Stromal cell of bone marrow (primary cell): ENCODE measurements around the gene IL1RAP.
A peak's percentile ranks its signal among the peaks of the same experiment; 100 is the strongest.
"Not testable (repeated sequence)": the region's sequence is repeated elsewhere in the genome, so short reads cannot be mapped to it uniquely, and the experiment has no call there.

Experiments used
- DNase-seq: peaks from one replicate; pipeline ENCODE4 v3.0.0-alpha.2; 2012; ENCODE audit warnings: low read depth

Gene IL1RAP

GRCh38 chr3:190666821-190667220 lies 152.9 kb downstream of the IL1RAP start:
- no peak for DNase-seq

GRCh38 chr3:190671658-190672057 lies 157.8 kb downstream of the IL1RAP start:
- DNase-seq = no peak

- no peak for DNase-seq
Observed at GRCh38 chr3:190673148-190673547, 159.3 kb downstream of the IL1RAP start.

- no peak for DNase-seq
Observed at GRCh38 chr3:190676481-190676880, 162.6 kb downstream of the IL1RAP start.

- no peak for DNase-seq
Observed at GRCh38 chr3:190677001-190677400, 163.1 kb downstream of the IL1RAP start.

- DNase-seq = not testable (repeated sequence)
Observed at GRCh38 chr3:190677868-190678267, 164.0 kb downstream of the IL1RAP start.

- DNase-seq = no peak
Observed at GRCh38 chr3:190680691-190681090, 166.8 kb downstream of the IL1RAP start.

- DNase-seq = no peak
Observed at GRCh38 chr3:190684776-190685175, 170.9 kb downstream of the IL1RAP start.

GRCh38 chr3:190686011-190686410 lies 172.1 kb downstream of the IL1RAP start:
- DNase-seq = no peak

GRCh38 chr3:190690246-190690645 lies 176.4 kb downstream of the IL1RAP start:
- no peak for DNase-seq

- no peak for DNase-seq
Observed at GRCh38 chr3:190692256-190692655, 178.4 kb downstream of the IL1RAP start.

GRCh38 chr3:190694335-190695001 lies 180.6 kb downstream of the IL1RAP start:
- DNase-seq = no peak

GRCh38 chr3:190695225-190695624 lies 181.3 kb downstream of the IL1RAP start:
- no peak for DNase-seq

GRCh38 chr3:190695994-190696393 lies 182.1 kb downstream of the IL1RAP start:
- no peak for DNase-seq

- no peak for DNase-seq
Observed at GRCh38 chr3:190696777-190697501, 183.1 kb downstream of the IL1RAP start.

- no peak for DNase-seq
Observed at GRCh38 chr3:190697502-190697830, 183.6 kb downstream of the IL1RAP start.

- DNase-seq = peak; percentile 67
Observed at GRCh38 chr3:190697901-190698300, 184.0 kb downstream of the IL1RAP start.

- DNase-seq = no peak
Observed at GRCh38 chr3:190699776-190700175, 185.9 kb downstream of the IL1RAP start.

- DNase-seq = peak; percentile 50
Observed at GRCh38 chr3:190701096-190701532, 187.2 kb downstream of the IL1RAP start.

GRCh38 chr3:190706582-190706981 lies 192.7 kb downstream of the IL1RAP start:
- no peak for DNase-seq
